ENCODE results near the gene RAB8B.

Gene RAB8B

GRCh38 chr15:63186065-63186464 lies 3.3 kb upstream of the RAB8B start:
- Histone ChIP-seq H3K9me3 (ENCODE audit: control insufficient read depth, low read length) (no peaks in the 10 kb centered on the region), H3K9ac (ENCODE audit: low read length) (no peak overlapping the region), H3K4me1 (ENCODE audit: control insufficient read depth, insufficient read depth, low read length) (peaks cover 23% of the 10 kb centered on the region), H3K27me3 (replicated peaks; ENCODE audit: control insufficient read depth, insufficient read depth, low read length) (no peaks in the 10 kb centered on the region), H3K36me3 (ENCODE audit: control insufficient read depth, insufficient read depth, low read length, severe bottlenecking) (no peaks in the 10 kb centered on the region), H3K4me3 (ENCODE audit: low read length) (no peak overlapping the region)
- peak; percentile 88 for DNase-seq (ENCODE audit: low read depth)

GRCh38 chr15:63187589-63188226 lies 1.7 kb upstream of the RAB8B start:
- H3K4me3 ChIP-seq (ENCODE audit: low read length): no peak overlapping the region
- H3K27me3 ChIP-seq (replicated peaks; ENCODE audit: control insufficient read depth, insufficient read depth, low read length): no peaks in the 10 kb centered on the region
- H3K9me3 ChIP-seq (ENCODE audit: control insufficient read depth, low read length): no peaks in the 10 kb centered on the region
- DNase-seq (ENCODE audit: low read depth): no peak
- peaks cover 32% of the 10 kb centered on the region for H3K4me1 ChIP-seq (ENCODE audit: control insufficient read depth, insufficient read depth, low read length)
- H3K36me3 ChIP-seq (ENCODE audit: control insufficient read depth, insufficient read depth, low read length, severe bottlenecking): no peaks in the 10 kb centered on the region
- no peak overlapping the region for H3K9ac ChIP-seq (ENCODE audit: low read length)

GRCh38 chr15:63188247-63188925 lies 1.0 kb upstream of the RAB8B start:
- Histone ChIP-seq H3K4me1 (ENCODE audit: control insufficient read depth, insufficient read depth, low read length) (peaks cover 32% of the 10 kb centered on the region), H3K9ac (ENCODE audit: low read length) (peak overlapping the region; percentile 80), H3K27me3 (replicated peaks; ENCODE audit: control insufficient read depth, insufficient read depth, low read length) (no peaks in the 10 kb centered on the region), H3K36me3 (ENCODE audit: control insufficient read depth, insufficient read depth, low read length, severe bottlenecking) (no peaks in the 10 kb centered on the region), H3K4me3 (ENCODE audit: low read length) (peak overlapping the region; percentile 82), H3K9me3 (ENCODE audit: control insufficient read depth, low read length) (no peaks in the 10 kb centered on the region)
- DNase-seq (ENCODE audit: low read depth): no peak

GRCh38 chr15:63189941-63190768 lies 749 bp downstream of the RAB8B start:
- H3K27me3 ChIP-seq (replicated peaks; ENCODE audit: control insufficient read depth, insufficient read depth, low read length): no peaks in the 10 kb centered on the region
- peak overlapping the region; percentile 84 for H3K9ac ChIP-seq (ENCODE audit: low read length)
- no peaks in the 10 kb centered on the region for H3K36me3 ChIP-seq (ENCODE audit: control insufficient read depth, insufficient read depth, low read length, severe bottlenecking)
- peaks cover 47% of the 10 kb centered on the region for H3K4me1 ChIP-seq (ENCODE audit: control insufficient read depth, insufficient read depth, low read length)
- peak; percentile 41 for DNase-seq (ENCODE audit: low read depth)
- peak overlapping the region; percentile 87 for H3K4me3 ChIP-seq (ENCODE audit: low read length)
- no peaks in the 10 kb centered on the region for H3K9me3 ChIP-seq (ENCODE audit: control insufficient read depth, low read length)

GRCh38 chr15:63190769-63191649 lies 1.6 kb downstream of the RAB8B start:
- peak overlapping the region; percentile 87 for H3K4me3 ChIP-seq (ENCODE audit: low read length)
- peak; percentile 24 for DNase-seq (ENCODE audit: low read depth)

GRCh38 chr15:63191895-63192618 lies 2.7 kb downstream of the RAB8B start:
- DNase-seq (ENCODE audit: low read depth): no peak
- Histone ChIP-seq H3K27me3 (replicated peaks; ENCODE audit: control insufficient read depth, insufficient read depth, low read length) (no peaks in the 10 kb centered on the region), H3K36me3 (ENCODE audit: control insufficient read depth, insufficient read depth, low read length, severe bottlenecking) (no peaks in the 10 kb centered on the region), H3K9ac (ENCODE audit: low read length) (peak overlapping the region; percentile 2), H3K4me3 (ENCODE audit: low read length) (no peak overlapping the region), H3K4me1 (ENCODE audit: control insufficient read depth, insufficient read depth, low read length) (peaks cover 49% of the 10 kb centered on the region), H3K9me3 (ENCODE audit: control insufficient read depth, low read length) (no peaks in the 10 kb centered on the region)

More at GRCh38 chr15:63190769-63191649, 1.6 kb downstream of the RAB8B start:
- H3K36me3 ChIP-seq (ENCODE audit: control insufficient read depth, insufficient read depth, low read length, severe bottlenecking): no peaks in the 10 kb centered on the region
- H3K9me3 ChIP-seq (ENCODE audit: control insufficient read depth, low read length): no peaks in the 10 kb centered on the region
- peak overlapping the region; percentile 84 for H3K9ac ChIP-seq (ENCODE audit: low read length)
- no peaks in the 10 kb centered on the region for H3K27me3 ChIP-seq (replicated peaks; ENCODE audit: control insufficient read depth, insufficient read depth, low read length)
- H3K4me1 ChIP-seq (ENCODE audit: control insufficient read depth, insufficient read depth, low read length): peaks cover 50% of the 10 kb centered on the region

GRCh38 chr15:63192619-63193206 lies 3.3 kb downstream of the RAB8B start:
- Histone ChIP-seq H3K9ac (ENCODE audit: low read length) (no peak overlapping the region), H3K4me1 (ENCODE audit: control insufficient read depth, insufficient read depth, low read length) (peaks cover 55% of the 10 kb centered on the region), H3K27me3 (replicated peaks; ENCODE audit: control insufficient read depth, insufficient read depth, low read length) (no peaks in the 10 kb centered on the region), H3K36me3 (ENCODE audit: control insufficient read depth, insufficient read depth, low read length, severe bottlenecking) (no peaks in the 10 kb centered on the region), H3K4me3 (ENCODE audit: low read length) (no peak overlapping the region), H3K9me3 (ENCODE audit: control insufficient read depth, low read length) (no peaks in the 10 kb centered on the region)
- DNase-seq (ENCODE audit: low read depth): no peak

GRCh38 chr15:63194302-63194701 lies 4.9 kb downstream of the RAB8B start:
- Histone ChIP-seq H3K36me3 (ENCODE audit: control insufficient read depth, insufficient read depth, low read length, severe bottlenecking) (no peaks in the 10 kb centered on the region), H3K9ac (ENCODE audit: low read length) (no peak overlapping the region), H3K27me3 (replicated peaks; ENCODE audit: control insufficient read depth, insufficient read depth, low read length) (no peaks in the 10 kb centered on the region), H3K4me1 (ENCODE audit: control insufficient read depth, insufficient read depth, low read length) (peaks cover 67% of the 10 kb centered on the region), H3K4me3 (ENCODE audit: low read length) (no peak overlapping the region), H3K9me3 (ENCODE audit: control insufficient read depth, low read length) (no peaks in the 10 kb centered on the region)
- DNase-seq (ENCODE audit: low read depth): no peak

- H3K27me3 ChIP-seq (replicated peaks; ENCODE audit: control insufficient read depth, insufficient read depth, low read length): no peaks in the 10 kb centered on the region
- no peaks in the 10 kb centered on the region for H3K9me3 ChIP-seq (ENCODE audit: control insufficient read depth, low read length)
- peak overlapping the region; percentile 24 for H3K4me3 ChIP-seq (ENCODE audit: low read length)
- H3K36me3 ChIP-seq (ENCODE audit: control insufficient read depth, insufficient read depth, low read length, severe bottlenecking): no peaks in the 10 kb centered on the region
- peak overlapping the region; percentile 8 for H3K9ac ChIP-seq (ENCODE audit: low read length)
- DNase-seq (ENCODE audit: low read depth): no peak
- H3K4me1 ChIP-seq (ENCODE audit: control insufficient read depth, insufficient read depth, low read length): peaks cover 75% of the 10 kb centered on the region
Measured at GRCh38 chr15:63194880-63195568, 5.6 kb downstream of the RAB8B start.
